ENCODE measurements around the gene GALT. TPM values are rescaled to one million over a fixed set of nuclear protein-coding genes. Genes with fewer than 3 reads are reported as not detected.

Gene GALT
- total RNA-seq, 1 donor from 2014 or later = 57.5 TPM

DNA sequence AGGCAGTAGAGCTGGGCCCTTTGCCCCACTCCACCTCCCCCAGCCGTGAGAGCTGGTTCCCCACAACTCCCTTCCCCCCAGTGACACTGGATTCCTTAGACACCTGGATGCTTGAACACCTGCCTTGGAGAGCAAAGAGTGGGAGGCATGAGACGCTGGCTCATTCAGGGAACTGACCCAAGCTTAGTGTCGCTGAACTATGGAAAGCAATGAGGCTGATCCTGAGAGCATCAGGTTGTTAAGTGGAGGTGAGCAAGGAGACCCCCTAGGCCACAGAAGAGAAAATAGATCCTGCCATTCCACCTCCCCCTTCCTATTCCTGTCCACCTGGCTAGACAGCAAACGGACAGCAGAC lies 42.6 kb downstream of the GALT start:
- peaks cover 7% of the 10 kb centered on the region for H3K9me3 Mint-ChIP-seq (ENCODE audit: unreplicated experiment)

DNA sequence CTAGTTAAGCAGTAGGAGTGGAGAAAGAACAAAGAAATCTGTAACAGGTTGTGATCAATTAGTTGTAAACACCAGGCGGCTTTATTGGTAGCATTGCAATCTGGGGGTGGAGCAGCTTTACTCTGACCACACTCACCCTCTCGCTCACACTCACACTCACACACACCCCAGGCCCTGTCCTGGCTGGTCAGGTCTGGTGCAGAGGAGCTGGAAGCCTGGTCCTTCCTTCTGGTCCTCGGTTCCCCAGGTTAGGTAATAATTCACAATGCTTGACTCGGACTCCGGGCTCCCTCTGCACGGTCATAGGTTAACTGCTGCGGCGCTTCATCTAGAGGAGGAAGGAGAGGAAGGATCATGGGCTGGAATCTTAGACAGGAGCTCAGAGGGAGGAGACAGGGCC lies 43.0 kb downstream of the GALT start:
- peaks cover 2% of the 10 kb centered on the region for H3K36me3 Mint-ChIP-seq (ENCODE audit: unreplicated experiment)
- no peaks in the 10 kb centered on the region for H3K4me1 Mint-ChIP-seq (ENCODE audit: low read depth, unreplicated experiment)
- H3K27me3 Mint-ChIP-seq (ENCODE audit: unreplicated experiment) = no peaks in the 10 kb centered on the region
- TF ChIP-seq, protein P1, sequence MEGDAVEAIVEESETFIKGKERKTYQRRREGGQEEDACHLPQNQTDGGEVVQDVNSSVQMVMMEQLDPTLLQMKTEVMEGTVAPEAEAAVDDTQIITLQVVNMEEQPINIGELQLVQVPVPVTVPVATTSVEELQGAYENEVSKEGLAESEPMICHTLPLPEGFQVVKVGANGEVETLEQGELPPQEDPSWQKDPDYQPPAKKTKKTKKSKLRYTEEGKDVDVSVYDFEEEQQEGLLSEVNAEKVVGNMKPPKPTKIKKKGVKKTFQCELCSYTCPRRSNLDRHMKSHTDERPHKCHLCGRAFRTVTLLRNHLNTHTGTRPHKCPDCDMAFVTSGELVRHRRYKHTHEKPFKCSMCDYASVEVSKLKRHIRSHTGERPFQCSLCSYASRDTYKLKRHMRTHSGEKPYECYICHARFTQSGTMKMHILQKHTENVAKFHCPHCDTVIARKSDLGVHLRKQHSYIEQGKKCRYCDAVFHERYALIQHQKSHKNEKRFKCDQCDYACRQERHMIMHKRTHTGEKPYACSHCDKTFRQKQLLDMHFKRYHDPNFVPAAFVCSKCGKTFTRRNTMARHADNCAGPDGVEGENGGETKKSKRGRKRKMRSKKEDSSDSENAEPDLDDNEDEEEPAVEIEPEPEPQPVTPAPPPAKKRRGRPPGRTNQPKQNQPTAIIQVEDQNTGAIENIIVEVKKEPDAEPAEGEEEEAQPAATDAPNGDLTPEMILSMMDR (IDR thresholded peaks at IDR 0.05; ENCODE audit: partially characterized antibody, unreplicated experiment) = no peak
- no peak overlapping the region for H3K4me3 Mint-ChIP-seq (ENCODE audit: unreplicated experiment)
- DNase-seq = no peak
- no peak overlapping the region for H3K27ac Mint-ChIP-seq (ENCODE audit: unreplicated experiment)
- H3K9me3 Mint-ChIP-seq (ENCODE audit: unreplicated experiment) = peaks cover 6% of the 10 kb centered on the region

More for the DNA sequence above, 42.6 kb downstream of the GALT start:
- Mint-ChIP-seq H3K36me3 (ENCODE audit: unreplicated experiment) (peaks cover 5% of the 10 kb centered on the region), H3K4me3 (ENCODE audit: unreplicated experiment) (no peak overlapping the region), H3K27me3 (ENCODE audit: unreplicated experiment) (no peaks in the 10 kb centered on the region), H3K4me1 (ENCODE audit: low read depth, unreplicated experiment) (no peaks in the 10 kb centered on the region), H3K27ac (ENCODE audit: unreplicated experiment) (no peak overlapping the region)
- TF ChIP-seq, protein P1 (IDR thresholded peaks at IDR 0.05; ENCODE audit: partially characterized antibody, unreplicated experiment) = no peak
- no peak for DNase-seq

DNA sequence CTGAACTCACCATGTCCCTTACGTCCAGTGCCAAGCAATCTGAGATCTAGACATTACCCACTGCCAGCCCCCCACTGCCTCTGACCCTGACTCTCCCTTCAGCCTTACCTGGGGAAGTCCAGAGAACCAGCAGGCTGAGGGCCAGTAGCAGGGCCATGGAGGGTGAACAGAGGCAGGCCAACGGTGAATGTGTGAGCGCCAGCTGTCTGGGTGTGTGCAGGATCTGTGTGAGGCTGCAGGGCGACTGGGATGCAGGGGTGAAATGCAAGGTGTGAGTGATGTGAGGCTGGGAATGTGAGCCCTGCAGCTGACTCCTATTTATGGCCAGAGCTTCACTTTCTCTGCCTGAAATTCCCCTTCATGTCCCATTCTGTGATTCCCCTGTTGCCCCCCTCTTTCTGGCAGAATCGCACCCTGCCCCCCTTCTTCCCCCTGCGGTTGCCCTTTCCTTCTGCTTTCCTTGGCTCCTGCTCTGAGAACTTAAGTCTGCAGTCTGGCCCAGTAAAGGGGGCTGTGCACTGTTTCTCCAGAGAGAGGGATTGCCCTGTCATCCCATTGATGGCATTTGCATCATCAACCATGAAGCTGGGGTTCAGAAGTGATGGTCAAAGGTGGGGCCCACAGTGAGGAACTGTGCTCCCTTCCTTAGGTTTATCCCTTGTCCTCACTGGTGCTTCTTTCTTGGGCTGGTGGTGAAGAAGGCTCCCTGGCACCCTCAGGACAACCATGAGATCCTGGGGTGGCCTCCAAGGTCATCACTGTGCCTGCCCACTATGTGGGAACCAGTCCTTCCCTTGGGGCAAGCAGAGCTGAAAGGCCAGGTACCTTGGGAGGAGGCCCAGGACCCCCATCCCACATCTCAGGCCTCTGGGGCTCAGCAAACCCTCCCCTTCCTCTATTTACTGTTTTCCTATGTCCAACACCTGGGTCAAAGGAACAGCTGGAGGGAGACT lies 44.8 kb downstream of the GALT start, which contains the start of gene CCL19:
Gene CCL19 (minus strand): TSS at position 294 of the 953 bp plus-strand sequence. CDS start 137 bp downstream, at position 157.
- TF ChIP-seq, protein P1 (IDR thresholded peaks at IDR 0.05; ENCODE audit: partially characterized antibody, unreplicated experiment) = no peak
- Mint-ChIP-seq H3K4me1 (ENCODE audit: low read depth, unreplicated experiment) (no peaks in the 10 kb centered on the region), H3K27ac (ENCODE audit: unreplicated experiment) (no peak within 1 kb of the TSS), H3K9me3 (ENCODE audit: unreplicated experiment) (peaks cover 3% of the 10 kb centered on the region), H3K27me3 (ENCODE audit: unreplicated experiment) (no peaks in the 10 kb centered on the region), H3K4me3 (ENCODE audit: unreplicated experiment) (no peak within 1 kb of the TSS), H3K36me3 (ENCODE audit: unreplicated experiment) (peaks cover 5% of the 10 kb centered on the region)
- DNase-seq = no peak

DNA sequence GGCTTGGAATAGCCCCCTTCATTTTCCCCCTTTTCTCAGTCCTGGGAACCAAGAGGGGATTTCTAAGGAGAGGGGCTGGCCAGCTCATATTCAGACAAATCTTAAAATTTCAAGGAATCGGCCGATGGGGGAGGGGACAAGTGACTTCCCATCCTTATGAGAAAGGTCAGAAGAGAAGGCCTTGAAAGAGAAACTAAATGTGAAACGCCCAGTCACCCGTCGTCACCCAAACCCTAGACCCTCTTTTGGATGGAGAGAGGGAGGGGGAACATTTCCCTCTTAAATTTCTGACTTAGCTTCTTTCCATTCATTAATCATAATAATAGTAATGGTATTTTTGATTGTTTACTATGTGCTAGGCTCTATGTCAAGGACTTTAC lies 45.5 kb downstream of the GALT start:
- Mint-ChIP-seq H3K36me3 (ENCODE audit: unreplicated experiment) (peaks cover 5% of the 10 kb centered on the region), H3K4me3 (ENCODE audit: unreplicated experiment) (no peak overlapping the region), H3K4me1 (ENCODE audit: low read depth, unreplicated experiment) (no peaks in the 10 kb centered on the region), H3K9me3 (ENCODE audit: unreplicated experiment) (peaks cover 3% of the 10 kb centered on the region), H3K27ac (ENCODE audit: unreplicated experiment) (no peak overlapping the region), H3K27me3 (ENCODE audit: unreplicated experiment) (no peaks in the 10 kb centered on the region)
- TF ChIP-seq, protein P1 (IDR thresholded peaks at IDR 0.05; ENCODE audit: partially characterized antibody, unreplicated experiment) = no peak
- DNase-seq = no peak

DNA sequence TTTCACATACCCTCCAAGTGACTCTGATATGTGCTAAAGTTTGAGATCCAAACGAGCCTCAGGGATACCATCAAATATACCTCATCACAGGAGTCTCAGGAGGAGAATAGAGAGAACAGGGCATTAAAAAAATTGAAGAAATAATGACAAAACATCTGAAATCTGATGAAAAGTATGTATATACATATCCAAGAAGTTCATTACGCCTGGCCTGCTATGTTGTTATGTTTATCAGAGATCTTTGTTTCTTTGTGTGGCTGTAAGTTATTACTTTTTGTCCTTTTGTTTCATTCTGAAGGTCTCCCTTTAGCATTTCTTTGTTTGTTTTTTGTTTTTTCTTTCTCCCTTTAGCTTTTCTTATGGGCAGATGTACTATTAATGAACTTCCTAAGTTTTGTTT lies 47.1 kb downstream of the GALT start:
- peaks cover 5% of the 10 kb centered on the region for H3K36me3 Mint-ChIP-seq (ENCODE audit: unreplicated experiment)
- H3K4me1 Mint-ChIP-seq (ENCODE audit: low read depth, unreplicated experiment) = no peaks in the 10 kb centered on the region
- H3K9me3 Mint-ChIP-seq (ENCODE audit: unreplicated experiment) = no peaks in the 10 kb centered on the region

More for the DNA sequence above, 47.1 kb downstream of the GALT start:
- TF ChIP-seq, protein P1 (IDR thresholded peaks at IDR 0.05; ENCODE audit: partially characterized antibody, unreplicated experiment) = no peak
- no peak overlapping the region for H3K27ac Mint-ChIP-seq (ENCODE audit: unreplicated experiment)
- no peak overlapping the region for H3K4me3 Mint-ChIP-seq (ENCODE audit: unreplicated experiment)
- no peaks in the 10 kb centered on the region for H3K27me3 Mint-ChIP-seq (ENCODE audit: unreplicated experiment)
- DNase-seq = no peak
